Dedifferentiated amniotic fluid mesenchymal stem cell (primary cell): ENCODE data around the gene PPP6R1.
"Not testable (repeated sequence)": the region's sequence is repeated elsewhere in the genome, so short reads cannot be mapped to it uniquely, and the experiment has no call there.

Experiments
- DNase-seq: peaks from one replicate; pipeline ENCODE4 v3.0.0-alpha.2; 2016; ENCODE audit errors: extremely low spot score

The PPP6R1 gene

DNA sequence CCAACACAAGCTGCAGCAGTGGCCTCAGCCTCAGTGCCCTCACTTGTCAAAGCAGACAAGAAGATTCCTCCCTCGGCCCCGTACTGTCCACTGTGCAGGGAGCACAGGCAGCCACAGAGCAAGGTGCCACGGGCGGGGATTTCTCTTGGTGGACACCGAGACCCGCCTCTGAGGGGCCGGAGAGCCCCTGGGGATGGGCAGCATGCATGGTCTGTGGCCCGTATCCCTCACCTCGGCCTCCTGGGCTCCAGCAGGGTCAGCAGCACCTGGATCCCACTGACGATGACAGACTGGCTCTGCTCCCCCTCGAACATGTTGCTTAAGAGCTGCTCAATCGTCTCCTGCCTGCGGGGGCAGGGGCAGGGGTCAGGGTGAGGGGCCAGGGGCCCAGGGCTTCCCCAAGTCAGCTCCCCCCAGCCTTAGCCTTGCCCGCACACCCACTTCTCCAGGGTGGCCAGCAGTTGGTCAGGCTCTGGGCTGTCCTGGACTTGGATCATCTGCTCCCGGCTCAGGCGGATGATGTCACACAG, 16.8 kb downstream of the PPP6R1 start:
- no peak for DNase-seq

DNA sequence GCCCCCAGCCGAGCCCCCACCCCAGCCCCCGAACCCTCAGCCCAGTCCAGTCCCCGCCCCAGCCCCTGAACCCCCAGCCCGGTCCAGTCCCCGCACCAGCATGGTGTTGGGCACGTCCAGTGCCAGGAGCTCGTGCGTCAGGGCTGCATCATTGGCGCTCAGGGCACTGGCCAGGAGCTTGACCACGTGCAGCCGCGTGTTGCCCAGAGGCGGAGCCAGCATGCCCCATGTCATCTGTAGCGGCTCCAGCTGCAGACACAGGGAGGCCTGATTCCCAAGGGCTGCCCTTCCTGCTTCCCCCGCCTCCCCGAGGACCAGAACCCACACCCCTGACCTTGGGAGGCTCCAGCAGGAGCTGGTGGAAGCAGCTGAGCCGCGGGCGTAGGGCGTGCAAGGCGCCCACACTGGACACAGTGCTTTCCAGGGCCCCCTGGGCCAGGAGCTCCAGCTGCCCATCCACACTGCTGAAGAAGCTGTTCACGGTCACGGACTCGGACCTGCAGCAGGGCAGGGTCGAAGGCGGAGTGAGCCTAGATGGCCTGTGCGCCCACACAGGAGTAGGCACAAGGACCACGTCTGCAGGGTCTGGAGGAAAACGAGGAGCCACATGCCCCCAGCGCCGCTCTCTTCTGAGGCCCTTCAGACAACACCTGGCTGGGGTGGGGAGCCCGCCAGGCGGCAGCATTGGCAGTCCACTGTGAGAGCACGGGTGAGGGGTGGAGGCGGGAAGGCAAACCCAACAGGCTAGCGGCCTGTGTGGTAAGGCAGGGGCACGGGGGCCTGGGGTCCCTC, 17.5 kb downstream of the PPP6R1 start:
- no peak for DNase-seq

DNA sequence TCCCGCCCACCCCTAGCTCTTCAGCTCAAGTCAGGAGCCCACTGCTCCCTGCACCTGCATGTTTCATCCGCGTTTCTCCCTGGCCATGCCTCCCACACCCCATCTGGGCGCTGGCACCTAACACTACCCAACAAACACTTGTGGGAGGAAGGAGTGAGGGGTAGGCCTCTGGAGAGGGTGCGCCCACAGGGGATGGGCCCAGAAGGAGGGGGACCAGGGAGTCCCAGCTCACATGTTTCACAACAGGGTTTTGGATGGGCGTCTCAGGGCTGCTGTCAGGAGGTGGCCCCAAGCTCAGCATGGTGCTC, 18.1 kb downstream of the PPP6R1 start:
- DNase-seq, result no peak

DNA sequence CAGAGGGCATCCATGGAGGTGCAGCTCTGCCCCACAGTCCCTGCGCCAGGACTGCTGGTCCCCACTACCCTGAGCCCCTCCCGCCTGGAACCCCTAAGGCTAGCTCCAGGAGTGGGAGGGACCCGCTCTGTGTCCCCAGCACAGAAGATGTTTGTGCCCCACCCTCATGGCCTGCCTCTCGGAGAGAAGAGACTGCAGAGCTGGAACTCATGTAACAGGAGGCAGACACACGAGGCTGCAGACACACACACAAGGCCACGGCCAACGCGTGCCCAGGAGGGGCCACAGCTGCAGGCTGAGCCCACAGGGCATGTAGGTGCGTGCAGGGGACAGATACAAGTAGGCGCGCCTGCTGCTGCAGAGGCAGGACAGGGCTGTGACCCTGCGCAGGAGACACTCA, 19.8 kb downstream of the PPP6R1 start:
- DNase-seq, result no peak

DNA sequence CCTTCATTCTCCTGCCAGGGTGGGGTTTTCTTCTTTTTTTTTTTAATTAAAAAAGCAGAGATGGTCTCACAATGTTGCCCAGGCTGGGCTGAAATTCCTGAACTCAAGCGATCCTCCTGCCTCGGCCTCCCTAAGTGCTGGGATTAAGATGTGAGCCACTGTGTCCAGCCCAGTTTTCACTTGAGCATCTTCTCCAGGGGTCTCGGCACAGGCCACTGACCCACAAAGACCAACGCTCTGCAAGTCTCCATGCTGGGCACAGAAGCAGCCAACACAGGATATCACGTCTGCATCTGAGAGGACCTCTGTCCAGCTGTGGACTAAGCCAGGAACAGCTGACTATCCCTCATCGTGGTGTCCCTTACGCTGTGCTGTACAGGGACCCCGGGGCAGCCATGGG, 20.8 kb downstream of the PPP6R1 start:
- no peak for DNase-seq

DNA sequence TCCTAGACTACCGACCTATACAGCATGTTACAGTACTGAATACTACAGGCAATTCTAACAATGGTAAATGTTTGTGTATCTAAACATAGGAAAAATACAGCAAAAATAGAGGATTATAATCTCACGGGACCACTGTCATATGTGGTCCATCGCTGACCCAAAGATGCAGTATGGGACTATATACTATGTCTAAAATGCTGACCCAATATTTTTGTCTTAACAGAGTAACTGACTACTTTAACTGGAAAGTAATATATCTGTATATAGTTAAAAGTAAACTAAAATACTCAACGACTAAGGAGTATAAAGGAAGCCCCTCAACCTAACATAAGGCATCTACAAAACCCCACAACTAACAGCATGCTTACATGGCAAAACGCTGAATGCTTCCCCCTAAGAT, 25.8 kb downstream of the PPP6R1 start:
- DNase-seq, result no peak

DNA sequence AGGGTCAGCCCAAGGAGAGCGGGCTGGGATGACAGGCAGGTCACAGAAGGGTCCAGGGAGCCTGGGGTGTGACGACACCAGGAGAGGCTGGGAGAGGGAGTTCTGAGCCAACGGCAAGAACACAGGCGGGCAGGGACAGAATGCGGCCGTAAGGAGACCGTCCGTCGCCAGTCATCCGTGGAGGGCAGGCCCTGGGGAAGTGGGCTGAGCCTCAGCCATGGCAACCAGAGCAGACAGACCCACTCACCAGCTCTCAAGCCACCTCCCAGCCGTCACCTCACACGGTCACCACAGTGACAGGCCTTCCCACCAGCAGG, 26.6 kb downstream of the PPP6R1 start:
- no peak for DNase-seq

DNA sequence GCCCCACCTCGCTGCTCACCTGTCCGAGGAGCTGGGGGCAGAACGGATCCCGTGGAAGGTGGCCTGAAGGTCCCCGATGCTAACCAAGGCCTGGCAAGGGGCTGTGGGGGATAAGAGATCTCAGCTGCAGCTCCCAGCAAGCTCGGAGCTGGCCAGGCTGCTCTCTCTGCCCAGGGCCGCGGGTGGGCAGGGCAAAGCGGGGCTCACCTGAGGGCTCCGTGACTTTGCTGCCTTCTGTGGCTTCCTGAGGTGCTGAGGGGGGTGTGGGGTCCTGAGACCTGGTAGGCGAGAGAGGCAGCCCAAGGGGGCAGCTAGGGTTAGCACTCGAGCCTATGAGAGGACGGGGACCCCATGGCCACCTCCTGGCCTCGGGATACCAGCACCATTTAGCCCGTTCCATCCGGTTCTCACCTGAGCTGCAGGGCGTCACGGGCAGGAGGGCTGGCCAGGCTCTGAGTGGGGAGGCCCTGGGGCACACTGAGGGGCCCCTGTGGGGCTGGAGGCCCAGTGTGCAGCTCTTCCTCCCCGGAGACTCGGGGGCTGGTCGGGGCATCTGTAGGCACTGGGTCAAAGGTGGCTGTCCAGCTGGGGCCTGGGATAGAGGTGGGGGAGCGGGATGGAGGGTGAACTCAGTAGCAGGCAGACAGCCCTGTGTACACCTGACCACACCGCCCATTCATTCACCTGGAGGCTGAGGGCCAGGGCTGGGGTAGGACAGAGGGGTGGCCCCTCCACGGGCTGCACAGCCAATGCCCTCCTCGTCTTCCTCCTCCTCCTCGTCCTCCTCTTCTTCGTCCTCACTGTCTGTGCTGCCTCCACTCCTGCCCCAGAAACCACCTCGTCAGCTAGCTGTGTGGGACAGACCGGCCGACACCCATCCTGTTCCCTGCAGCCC, 27.2 kb downstream of the PPP6R1 start:
- DNase-seq, result no peak

DNA sequence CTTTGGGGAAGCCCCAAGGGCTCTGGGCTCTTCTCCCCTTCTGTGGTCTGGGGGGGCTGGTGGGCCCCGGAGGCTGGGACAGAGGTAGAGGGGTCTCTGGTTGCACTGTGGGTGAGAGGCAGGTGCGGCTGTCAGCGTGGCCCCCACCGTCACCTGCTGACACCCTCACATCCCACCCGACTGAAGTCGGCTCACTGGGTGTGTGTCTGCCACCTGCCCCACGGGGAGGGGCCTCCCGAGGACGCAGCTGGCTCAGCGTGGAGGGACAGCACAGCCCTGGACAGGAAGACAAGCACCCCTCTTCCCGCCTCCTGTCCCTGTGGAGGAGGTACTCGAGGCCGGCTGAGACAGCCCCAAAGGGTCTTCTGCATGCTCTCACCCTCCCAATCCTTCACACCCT, 28.0 kb downstream of the PPP6R1 start:
- DNase-seq, result no peak

DNA sequence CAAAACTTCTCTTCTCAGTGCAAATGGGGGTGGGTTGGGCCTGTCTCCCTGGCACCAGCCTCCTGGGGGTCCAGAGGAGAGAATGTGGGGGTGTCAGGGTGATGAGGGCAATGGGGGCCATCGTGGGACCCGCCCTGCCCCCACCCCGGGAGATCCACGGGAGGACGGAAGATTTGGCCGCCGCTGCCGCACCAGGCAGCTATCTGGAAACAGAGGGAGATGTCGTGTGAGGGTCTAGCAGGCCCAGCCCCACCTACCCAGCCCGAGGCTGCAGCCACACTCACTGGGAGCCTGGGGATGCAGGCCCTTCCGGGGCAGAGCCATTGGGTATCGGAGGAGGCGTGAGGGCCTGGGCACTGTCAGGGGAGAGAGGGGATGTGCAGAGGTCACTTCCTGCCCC, 28.5 kb downstream of the PPP6R1 start:
- DNase-seq, result no peak

DNA sequence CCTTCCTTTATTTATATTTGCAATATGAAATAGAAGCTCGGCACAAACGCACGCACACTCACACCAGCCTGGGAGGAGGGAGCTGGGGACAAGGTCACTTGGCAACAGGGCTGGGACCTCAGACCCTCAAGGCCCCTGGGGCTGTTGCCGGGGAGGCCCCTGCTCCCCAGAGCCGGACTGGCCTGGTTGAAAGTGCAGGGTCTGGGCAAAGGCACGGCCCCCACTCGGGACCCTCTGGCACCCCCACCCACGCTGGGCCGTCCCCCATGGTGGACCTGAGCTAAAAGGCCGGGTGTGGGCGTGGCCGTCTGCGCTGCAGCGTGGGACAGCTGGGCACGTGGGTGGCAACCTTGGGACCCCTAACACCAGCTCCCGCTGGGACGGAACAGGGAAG, 29.0 kb downstream of the PPP6R1 start:
- no peak for DNase-seq

DNA sequence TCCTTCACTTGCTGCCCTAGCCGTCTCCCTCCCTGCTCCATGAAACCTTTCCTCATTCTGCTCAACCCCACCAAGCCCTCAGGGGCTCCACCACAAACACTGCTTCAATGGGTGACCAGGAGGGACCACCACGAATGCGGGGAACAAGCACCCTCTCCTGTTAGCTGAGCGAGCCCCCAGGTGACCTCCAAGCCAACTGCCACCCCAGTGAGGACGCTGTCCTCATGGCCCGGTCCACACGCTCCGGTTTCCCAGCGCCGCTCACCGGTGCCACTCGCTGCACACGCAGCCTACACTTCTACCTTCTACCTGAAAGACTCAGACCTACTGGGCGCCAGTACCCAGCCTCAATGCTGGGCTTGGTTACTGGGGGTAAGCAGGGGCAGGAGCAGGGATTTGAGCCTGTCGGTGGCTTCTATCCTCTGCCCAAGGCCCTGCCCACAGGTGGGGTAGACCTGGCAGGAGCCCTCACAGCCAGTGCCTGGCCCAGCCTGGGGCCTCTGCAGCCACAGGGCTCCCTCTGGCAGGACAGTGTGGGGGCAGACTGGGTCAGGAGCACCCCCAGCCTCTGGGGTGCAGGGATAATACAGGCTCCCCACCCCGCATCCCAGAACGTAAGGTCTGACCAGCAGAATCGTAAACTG, 29.6 kb downstream of the PPP6R1 start:
- DNase-seq, result no peak

DNA sequence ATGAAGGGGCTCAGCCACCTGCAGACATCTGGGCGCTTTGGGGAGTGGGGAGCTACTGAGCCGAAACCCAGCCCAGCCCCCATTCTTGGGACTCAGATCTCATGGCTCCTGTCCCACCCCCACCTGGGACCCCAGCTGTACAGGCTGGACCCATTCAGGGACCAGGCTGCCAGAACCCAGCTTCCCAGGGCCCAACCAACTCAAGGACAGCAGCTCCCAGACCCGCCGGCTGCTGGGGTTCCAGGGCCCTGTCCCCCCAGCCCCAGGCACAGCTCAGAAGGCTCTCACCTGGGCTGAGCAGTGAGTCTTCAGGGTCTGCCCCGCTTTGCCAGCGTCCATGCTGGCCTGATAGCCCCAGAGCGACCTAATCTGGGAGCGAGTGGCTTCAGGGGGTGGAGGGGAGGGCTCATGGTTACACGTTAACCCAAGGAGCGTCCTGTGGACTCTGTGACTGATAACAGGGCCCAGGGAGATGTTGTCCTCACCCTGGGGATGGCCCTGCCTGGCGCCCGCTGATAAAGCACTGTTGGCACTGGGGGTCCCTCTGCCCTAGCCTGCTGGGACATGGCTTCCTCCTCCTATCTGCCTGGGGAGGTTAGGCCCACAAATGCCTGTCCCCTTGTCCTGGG, 30.3 kb downstream of the PPP6R1 start, which contains the start of gene TMEM86B:
Gene TMEM86B (minus strand): TSS at position 361 of the 629 bp plus-strand sequence. CDS start 22 bp downstream, at position 339.
- DNase-seq, result no peak

DNA sequence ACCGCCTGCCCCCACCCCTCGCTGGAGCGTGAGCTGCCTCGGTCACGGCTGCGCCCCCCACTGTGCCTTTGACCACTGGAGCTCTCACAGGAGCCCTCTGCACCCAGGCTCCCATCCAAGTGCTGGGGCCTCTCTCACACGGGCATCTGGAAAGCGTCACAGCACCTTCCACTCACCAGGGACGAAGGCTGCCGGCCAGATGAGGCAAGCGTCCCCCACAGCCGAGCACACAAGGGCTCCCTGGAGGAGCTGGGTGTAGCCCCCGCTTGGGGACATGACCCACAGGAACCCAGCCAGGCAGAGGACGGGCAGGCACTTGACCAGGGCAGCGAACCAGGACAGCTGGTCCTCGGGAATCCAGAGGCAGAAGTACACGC, 30.8 kb downstream of the PPP6R1 start:
- no peak for DNase-seq

DNA sequence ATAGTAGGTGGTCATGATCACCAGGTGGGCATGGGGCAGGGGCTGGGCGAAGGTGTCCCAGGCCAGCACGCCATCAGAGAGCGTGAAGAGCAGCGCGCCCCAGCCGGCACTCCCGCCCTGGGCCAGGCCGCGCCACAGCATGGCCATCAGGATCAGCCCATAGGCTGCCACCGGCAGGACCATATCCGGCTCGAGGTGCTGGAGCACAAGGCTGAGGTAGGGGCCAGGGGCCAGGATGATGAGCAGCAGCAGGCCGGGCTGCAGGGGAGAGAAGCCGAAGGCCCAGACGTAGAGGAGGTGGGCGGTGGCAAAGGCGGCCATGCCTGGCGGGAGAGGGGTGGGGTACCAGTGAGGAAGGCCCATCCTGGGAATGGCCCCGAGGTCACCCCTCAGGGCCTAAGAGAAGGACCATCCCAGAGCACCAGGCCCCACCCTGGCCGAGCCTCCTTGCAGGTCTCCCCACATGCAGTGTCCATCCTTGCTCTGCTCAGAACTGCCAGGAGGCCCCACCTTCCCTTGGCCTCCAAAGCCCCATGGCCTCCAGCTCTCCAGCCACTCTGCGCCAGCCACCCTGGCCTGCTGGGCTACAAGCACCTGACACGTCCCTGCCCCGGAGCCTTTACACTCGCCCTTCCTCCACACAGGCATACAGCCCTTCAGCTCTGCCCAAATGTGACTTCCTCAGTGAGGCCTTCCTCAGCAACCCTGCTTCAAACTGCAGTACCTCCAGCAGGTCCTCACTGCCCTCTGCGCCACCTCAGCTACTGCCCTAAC, 31.4 kb downstream of the PPP6R1 start:
- DNase-seq, result no peak

DNA sequence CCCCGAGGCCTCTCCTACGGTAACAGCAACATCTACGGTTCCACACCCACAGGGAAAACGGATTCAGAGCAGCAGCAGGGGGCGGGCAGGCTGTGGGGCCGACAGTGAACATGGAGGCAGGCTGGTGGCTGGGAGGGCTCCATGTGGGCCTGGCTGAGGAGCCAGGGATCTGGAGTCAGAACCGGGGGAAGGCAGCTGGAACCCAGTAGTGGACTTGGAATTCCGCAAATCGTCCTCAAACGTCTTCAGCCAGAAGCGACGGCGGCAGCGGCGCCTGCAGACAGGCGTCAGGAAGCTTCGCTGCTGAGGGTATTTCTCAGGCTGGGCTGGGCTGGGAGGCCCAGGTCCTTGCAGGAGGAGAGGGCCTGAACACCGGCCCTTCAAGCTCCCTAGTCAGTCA, 32.0 kb downstream of the PPP6R1 start:
- no peak for DNase-seq

DNA sequence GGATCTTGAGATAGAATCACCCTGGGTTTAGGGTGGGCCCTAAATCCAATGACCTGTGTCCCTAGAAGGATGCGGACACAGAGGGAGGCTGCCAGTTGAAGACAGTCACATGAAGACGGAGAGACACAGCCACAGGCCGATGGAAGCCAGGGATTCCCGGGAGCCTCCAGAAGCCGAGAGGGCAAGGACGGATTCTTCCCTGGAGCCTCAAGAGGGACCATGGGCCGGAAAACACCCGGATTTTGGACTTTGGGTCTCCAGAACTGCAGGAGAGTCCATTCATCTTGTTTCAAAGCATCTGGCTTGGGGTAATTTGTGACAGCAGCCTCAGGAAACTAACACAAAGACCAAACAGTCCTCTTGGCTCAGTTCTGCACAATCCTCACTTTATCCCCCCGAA, 32.5 kb downstream of the PPP6R1 start:
- no peak for DNase-seq

DNA sequence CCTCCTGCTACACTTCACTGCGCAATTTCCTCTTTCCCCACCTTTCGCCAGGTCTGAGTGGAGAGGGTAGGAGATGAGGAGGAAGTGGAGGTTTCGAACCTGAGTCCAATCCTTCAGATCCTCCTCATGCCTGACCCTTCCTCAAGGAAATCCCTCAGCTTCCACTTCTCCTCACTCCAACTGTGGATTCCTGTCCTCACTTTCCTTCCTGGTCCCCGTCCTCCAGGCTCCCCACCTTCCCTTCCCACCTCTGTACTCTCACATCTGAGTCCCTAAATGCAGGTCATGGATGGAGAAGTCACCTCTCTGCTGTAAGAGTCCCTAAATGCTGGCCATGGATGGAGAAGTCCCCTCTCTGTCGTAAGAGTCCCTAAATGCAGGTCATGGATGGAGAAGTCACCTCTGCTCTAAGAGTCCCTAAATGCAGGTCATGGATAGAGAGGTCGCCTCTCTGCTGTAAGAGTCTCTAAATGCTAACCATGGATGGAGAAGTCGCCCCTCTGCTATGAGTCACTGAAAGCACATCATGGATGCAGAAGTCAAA, 33.3 kb downstream of the PPP6R1 start:
- no peak for DNase-seq

DNA sequence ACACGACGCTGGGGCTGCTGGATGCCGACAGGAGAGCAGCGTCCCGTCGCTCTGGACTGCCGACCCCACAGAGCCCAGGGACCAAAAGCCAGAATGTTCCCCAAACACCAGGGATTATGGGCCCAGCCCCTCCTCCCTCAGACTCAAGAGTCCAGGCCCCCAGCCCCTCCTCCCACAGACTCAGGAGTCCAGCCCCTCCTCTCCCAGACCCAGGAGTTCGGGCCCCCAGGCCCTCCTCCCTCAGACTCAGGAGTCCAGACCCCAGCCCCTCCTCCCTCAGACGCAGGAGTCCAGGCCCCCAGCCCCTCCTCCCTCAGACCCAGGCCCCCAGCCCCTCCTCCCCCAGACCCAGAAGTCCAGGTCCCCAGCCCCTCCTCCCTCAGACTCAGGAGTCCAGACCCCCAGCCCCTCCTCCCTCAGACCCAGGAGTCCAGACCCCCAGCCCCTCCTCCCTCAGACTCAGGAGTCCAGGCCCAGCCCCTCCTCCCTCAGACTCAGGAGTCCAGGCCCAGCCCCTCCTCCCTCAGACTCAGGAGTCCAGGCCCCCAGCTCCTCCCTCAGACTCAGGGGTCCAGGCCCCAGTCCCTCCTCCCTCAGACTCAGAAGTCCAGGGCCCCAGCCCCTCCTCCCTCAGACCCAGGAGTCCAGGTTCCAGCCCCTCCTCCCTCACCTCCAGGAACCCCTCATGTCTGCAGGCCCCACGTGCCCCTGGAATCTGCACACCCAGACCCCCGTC, 34.0 kb downstream of the PPP6R1 start:
- not testable (repeated sequence) for DNase-seq

DNA sequence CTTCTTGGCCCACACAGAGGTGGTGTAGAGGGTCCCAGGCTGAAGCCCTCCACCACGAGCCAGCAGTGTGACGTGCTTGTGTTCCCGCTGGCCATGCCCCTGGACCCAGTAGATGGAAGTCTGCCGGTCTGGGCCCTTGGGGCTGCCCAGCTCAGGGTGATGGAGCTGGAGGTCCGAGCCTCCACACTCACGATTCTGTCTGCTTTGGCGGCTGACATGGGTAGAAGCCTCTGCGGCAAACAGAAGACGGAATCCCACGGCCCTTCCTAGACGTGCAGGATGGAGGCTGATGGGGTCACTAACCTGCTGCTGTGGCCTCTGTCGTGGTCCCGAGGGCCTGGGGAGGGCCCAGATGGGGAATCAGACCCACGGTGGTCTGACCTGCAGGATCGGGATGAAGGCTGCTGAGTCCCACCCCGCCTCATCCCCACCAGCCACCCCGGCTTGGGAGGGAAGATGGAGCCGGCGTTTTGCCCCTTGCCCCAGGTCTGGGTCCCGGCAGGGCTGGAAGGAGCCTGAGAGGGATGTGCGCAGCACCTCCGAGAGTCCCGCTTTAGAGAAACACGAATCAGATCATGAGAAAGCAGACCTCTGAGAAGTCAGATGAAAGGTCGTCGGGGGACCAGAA, 34.7 kb downstream of the PPP6R1 start:
- DNase-seq, result no peak
